NCI-H1930 (cell line): ENCODE results near the gene MAPK4.
"Not testable (repeated sequence)": the region's sequence is repeated elsewhere in the genome, so short reads cannot be mapped to it uniquely, and the experiment has no call there.

Experiments
- DNase-seq, 2 experiments: peaks; one replicate each; lab custom pipeline; 2025; lab: John Stamatoyannopoulos, UW

MAPK4 gene

GRCh38 chr18:50686409-50686808, 126.5 kb downstream of the MAPK4 start:
- no peak for DNase-seq

- no peak for DNase-seq
Measured at GRCh38 chr18:50687491-50687890, 127.6 kb downstream of the MAPK4 start.

DNA sequence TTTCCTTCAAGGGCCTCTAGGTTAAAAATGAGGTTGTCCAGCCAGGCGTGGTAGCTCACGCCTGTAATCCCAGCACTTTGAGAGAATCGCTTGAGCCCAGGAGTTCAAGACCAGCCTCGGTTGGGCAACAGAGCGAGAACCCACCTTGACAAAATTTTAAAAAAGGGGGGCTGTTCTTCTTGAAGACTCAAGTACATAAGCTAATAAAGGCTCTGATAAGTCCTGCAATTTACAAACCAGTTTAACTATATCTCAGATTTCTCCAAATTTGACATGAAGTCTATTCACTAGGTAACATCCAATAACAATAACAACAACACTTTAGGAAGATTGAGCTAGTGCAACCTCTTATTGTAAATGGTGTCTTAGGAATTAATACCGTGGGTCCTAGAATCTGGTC, 129.7 kb downstream of the MAPK4 start:
- no peak for DNase-seq

GRCh38 chr18:50694147-50694546, 134.3 kb downstream of the MAPK4 start:
- no peak for DNase-seq

DNA sequence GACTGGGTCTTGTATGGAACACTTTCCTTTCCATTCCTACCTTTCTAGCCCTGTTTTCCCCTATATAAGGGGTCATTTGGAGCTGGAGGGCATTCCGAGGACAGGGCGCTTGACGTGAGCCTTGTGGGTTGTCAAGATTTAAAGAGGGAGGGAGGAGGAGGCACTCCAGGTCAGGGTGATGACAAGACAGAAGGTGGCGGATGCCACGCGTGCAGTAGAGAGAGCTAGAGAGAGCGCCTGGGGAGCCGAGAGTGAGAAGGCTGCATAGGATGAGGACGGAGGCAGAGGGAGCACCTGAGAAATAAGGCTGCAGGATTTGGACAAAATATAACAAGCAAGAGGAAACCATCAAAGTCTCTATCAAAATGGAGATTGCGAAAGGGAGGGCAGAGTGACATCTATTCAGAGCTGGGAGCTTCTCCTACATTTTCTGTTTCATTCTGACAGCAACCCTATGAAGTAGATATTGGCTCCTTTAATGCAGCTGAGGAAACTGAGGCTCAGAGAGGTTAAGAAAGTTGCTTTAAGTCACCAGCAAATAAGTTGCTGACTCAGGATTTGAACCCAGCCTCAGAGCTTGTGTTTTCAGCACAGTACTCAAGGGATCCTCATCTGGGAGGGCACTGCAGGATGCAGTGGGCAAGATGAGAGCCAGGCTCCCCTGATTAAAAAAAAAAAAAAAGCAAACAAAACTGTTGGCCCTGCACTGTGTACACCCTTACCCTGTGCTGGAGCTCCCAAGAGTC, 135.7 kb downstream of the MAPK4 start:
- no peak for DNase-seq

DNA sequence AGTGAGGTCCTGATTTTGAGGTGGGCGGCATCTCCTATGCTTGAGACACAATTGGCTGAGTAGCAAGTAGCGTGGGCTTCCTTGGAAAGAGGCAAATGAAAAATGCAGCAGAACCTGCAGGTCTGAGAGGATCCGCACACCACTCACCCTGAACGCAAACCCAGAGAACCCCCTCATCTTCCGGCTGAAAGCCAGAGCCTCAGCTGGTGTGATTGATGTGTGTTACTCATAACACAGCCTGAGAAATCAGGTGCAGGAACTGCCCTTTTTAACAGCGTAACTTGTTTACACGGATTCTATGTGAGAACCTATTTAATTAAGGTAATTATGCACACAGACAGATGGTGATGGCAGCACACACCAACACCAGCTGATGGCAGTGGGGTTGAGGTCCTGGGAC, 136.5 kb downstream of the MAPK4 start:
- no peak for DNase-seq

GRCh38 chr18:50696929-50697328, 137.0 kb downstream of the MAPK4 start:
- DNase-seq, result no peak

GRCh38 chr18:50697509-50697908, 137.6 kb downstream of the MAPK4 start:
- DNase-seq, result no peak

GRCh38 chr18:50700245-50701165, 140.6 kb downstream of the MAPK4 start:
- no peak for DNase-seq

DNA sequence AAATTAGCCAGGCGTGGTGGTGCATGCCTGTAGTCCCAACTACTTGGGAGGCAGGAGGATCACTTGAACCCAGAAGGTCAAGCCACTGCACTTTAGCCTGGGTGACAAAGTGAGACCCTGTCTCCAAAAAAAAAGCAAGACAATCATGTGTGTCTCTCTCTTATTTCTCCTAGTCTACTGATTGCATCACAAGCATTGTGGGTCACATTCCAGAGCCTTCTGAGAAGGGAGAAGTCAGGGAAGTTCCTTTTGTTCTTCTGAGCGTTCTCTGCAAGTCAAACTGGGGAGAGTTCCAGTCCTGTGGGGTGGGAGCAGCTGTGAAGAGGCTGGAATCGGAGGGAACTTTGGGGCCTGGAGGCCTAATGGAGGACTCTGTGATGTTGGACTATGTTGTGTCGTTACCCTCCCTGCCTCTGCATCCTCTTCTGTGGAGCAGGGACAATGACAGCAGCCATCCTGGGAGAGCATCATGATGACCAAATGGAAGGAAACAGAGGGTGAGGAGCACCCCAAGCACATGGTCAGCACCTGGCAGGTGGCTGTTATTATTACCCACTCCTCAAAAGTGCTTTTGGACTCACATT, 144.6 kb downstream of the MAPK4 start:
- no peak for DNase-seq

DNA sequence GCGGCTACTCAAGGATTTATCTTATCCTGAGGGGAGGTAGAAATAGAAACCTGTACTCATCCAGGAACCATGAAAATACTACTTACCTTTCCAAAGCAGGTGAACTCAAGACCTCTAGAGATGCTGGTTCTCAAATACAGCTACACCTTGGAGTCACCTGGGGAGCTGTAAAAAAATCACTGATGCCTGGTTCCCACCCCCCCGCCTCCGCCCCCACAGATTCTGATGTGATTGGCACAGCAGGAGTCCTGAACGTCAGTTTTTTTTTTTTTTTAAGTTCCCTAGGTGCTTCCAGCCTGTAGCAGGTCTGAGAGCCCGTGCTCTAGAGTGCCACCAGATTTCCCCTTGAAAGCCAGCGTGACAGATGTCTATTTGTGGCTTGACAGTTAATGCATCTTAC, 146.3 kb downstream of the MAPK4 start:
- no peak for DNase-seq

GRCh38 chr18:50706651-50707050, 146.8 kb downstream of the MAPK4 start:
- DNase-seq, result no peak

DNA sequence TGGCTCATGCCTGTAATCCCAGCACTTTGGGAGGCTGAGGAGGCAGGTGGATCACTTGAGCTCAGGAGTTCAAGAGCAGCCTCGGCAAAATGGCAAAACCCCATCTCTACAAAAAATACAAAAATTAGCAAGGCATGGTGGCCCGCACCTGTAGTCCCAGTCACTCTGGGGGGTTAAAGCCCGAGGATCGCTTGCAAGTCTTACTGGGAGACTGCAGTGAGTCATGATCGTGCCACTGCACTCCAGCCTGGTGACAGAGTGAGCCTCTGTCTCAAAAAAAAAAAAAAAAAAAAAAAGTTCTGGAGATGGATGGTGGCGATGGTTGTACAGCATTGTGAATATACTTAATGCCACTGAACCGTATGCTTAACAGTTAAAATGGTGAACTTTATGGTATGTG, 147.4 kb downstream of the MAPK4 start:
- DNase-seq, result not testable (repeated sequence)

DNA sequence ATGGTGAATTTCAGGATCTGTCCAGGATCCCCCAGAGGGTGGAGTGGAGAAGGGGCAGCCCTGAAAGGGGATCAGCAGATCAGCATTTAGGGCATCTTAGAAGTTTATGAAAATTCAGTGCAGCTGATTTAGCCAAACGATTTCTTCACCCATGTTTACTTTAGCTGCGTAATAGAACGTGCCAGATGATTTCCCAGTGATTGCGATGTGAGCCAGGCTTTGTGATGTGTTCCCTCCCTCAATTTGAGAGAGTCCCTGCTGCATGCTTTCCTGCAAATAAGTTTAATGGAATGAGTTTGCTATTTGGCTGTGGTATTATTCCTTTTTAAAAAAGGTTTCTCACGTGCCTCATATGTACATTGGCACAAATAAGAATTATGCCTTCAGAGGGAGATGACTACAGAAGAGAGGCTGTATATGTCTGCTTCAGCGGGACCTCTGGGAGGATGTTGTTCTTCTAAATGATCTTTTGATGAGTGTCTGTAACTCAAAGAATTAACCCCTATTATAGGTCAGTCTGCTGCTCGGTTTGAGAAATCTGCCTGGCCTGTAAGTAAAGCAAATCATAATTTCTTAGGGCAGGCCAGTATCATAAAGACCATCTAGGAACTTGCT, 148.1 kb downstream of the MAPK4 start:
- DNase-seq, result no peak

DNA sequence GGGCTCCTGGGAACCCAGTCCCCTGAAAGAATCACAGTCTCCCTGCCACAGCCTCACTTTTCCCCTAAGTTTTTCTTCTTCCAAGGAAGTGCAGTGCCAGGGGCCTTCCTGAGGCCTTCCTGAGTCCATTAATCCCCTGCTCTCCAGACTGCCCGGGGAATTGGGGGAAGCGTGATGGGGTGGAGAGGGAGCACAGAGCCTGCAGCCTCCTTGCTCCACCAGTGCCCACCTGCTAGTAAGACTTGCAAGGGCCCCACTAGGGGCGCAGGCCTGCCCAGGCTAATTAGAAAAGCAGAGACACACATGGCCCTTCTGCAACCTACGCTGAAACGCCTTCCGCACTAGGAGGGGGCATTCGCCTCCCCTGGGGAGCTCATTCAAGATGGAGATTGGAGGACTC, 149.3 kb downstream of the MAPK4 start:
- no peak for DNase-seq

- no peak for DNase-seq
Measured at GRCh38 chr18:50711386-50711785, 151.5 kb downstream of the MAPK4 start.

GRCh38 chr18:50715919-50716318, 156.0 kb downstream of the MAPK4 start:
- DNase-seq, result no peak

- DNase-seq, result no peak
Measured at GRCh38 chr18:50716902-50717301, 157.0 kb downstream of the MAPK4 start.

DNA sequence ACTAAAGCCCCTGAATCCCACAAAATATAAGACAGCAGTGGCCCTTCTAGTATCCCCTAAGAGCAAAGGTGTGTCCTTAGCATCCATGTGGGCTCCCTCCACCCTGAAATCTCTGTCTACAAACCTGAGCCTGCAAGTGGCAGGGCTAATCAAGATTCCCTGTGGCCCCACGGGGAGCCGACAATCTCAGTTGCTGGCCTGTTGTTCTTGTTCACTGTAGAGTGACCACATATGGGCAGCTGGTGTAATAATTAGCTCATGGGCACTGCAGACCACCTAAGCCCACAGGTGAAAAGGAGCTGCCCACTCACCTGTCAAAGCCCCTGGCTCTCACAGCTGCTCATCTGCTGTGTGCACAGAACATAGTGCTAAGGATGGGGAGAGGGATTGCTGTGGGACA, 157.7 kb downstream of the MAPK4 start:
- DNase-seq, result no peak

- DNase-seq, result no peak
Measured at GRCh38 chr18:50719471-50720324, 159.8 kb downstream of the MAPK4 start.

GRCh38 chr18:50720325-50720674, 160.4 kb downstream of the MAPK4 start:
- DNase-seq, result no peak

GRCh38 chr18:50721006-50721405, 161.1 kb downstream of the MAPK4 start:
- no peak for DNase-seq
